Hematopoietic multipotent progenitor cell treated with erythropoietin and hydrocortisone succinate and interleukin-3 and kit ligand, for 4 days (in vitro differentiated cells): ENCODE results near the gene SMYD3.
"Not testable (repeated sequence)": the region's sequence is repeated elsewhere in the genome, so short reads cannot be mapped to it uniquely, and the experiment has no call there.

Source experiments
- DNase-seq: peaks from one replicate; pipeline ENCODE4 v3.0.0-alpha.2; 2015

SMYD3 gene

GRCh38 chr1:245740336-245740735 is 766.7 kb downstream of the SMYD3 start:
- not testable (repeated sequence) for DNase-seq

GRCh38 chr1:245730801-245731200 is 776.3 kb downstream of the SMYD3 start:
- DNase-seq = no peak

- DNase-seq = not testable (repeated sequence)
Measured at GRCh38 chr1:245728035-245728434, 779.0 kb downstream of the SMYD3 start.

- DNase-seq = no peak
Measured at GRCh38 chr1:245721488-245721887, 785.6 kb downstream of the SMYD3 start.

- no peak for DNase-seq
Measured at GRCh38 chr1:245718951-245719350, 788.1 kb downstream of the SMYD3 start.

GRCh38 chr1:245718123-245718522 is 789.0 kb downstream of the SMYD3 start:
- DNase-seq = no peak

GRCh38 chr1:245717611-245718010 is 789.5 kb downstream of the SMYD3 start:
- DNase-seq = no peak

- DNase-seq = no peak
Measured at GRCh38 chr1:245716561-245716960, 790.5 kb downstream of the SMYD3 start.

GRCh38 chr1:245715970-245716369 is 791.1 kb downstream of the SMYD3 start:
- DNase-seq = no peak

- no peak for DNase-seq
Measured at GRCh38 chr1:245715291-245715701, 791.8 kb downstream of the SMYD3 start.

GRCh38 chr1:245714027-245714426 is 793.1 kb downstream of the SMYD3 start:
- DNase-seq = not testable (repeated sequence)

GRCh38 chr1:245710961-245711903 is 795.8 kb downstream of the SMYD3 start:
- peak; percentile 14 for DNase-seq

- no peak for DNase-seq
Measured at GRCh38 chr1:245707941-245708340, 799.1 kb downstream of the SMYD3 start.

GRCh38 chr1:245704765-245705164 is 802.3 kb downstream of the SMYD3 start:
- DNase-seq = no peak

GRCh38 chr1:245704341-245704740 is 802.7 kb downstream of the SMYD3 start:
- DNase-seq = no peak

- DNase-seq = no peak
Measured at GRCh38 chr1:245702346-245702745, 804.7 kb downstream of the SMYD3 start.

- no peak for DNase-seq
Measured at GRCh38 chr1:245701631-245702030, 805.4 kb downstream of the SMYD3 start.

GRCh38 chr1:245700631-245701030 is 806.4 kb downstream of the SMYD3 start:
- DNase-seq = no peak
